HG02840 (cell line): ENCODE data around the gene NCBP3.
"Not testable (repeated sequence)": the region's sequence is repeated elsewhere in the genome, so short reads cannot be mapped to it uniquely, and the experiment has no call there.

Experiments used
- ATAC-seq: cut with Tn5 transposase; IDR thresholded peaks from one replicate; pipeline ENCODE4 v1.9.1; 2021; ENCODE audit warnings: mild to moderate bottlenecking, moderate library complexity, moderate number of reproducible peaks; ENCODE audit not compliant: unreplicated experiment, low FRiP score

Gene NCBP3

DNA sequence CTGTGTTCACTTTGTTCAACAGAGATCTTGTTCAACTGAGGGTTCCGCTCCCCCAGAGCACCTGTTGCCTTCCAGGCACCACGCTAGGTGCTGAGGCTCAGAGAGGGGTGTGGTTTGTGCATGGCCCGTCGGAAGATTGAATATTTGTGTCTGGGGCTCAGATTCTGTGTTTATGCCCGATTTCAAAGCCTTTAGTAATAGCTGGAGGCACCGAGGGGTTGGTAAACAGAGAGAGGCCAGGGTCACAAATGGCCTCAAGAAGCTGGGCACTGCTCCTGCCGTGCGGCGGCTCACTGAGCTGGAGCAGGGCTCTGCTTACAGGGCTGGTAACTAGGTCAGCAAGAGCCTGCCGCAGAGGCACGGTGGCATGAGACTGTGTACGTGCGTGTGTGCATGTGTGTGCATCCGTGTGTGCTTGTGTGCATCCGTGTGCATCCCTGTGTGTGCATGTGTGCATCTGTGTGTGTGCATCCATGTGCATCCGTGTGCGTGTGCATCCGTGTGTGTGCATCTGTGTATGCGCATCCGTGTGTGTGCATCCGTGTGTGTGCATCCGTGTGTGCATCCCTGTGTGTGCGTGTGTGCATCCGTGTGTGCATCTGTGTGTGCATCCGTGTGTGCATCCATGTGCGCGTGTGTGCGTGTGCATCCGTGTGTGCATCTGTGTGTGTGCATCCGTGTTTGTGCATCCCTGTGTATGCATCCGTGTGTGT lies 50.5 kb downstream of the NCBP3 start:
- no peak for ATAC-seq

GRCh38 chr17:3794557-3795389 lies 51.3 kb downstream of the NCBP3 start:
- no peak for ATAC-seq

GRCh38 chr17:3794152-3794551 lies 51.9 kb downstream of the NCBP3 start:
- ATAC-seq: not testable (repeated sequence)

DNA sequence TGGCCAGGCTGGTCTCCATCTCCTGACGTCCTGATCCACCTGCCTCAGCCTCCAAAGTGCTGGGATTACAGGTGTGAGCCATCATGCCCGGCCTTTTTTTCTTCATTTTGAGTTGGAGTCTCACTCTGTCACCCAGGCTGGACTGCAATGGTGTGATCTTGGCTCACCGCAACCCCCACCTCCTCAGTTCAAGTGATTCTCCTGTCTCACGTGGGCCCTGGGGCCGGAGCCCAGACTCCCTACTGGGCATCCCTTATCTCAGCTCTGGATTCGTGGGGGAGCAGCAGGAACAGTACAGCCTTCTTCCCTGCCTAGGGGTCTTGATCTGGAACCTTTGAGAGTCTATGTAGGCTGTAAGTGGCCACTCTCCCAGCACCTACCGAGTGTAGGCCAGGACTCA lies 52.8 kb downstream of the NCBP3 start:
- ATAC-seq: not testable (repeated sequence)

DNA sequence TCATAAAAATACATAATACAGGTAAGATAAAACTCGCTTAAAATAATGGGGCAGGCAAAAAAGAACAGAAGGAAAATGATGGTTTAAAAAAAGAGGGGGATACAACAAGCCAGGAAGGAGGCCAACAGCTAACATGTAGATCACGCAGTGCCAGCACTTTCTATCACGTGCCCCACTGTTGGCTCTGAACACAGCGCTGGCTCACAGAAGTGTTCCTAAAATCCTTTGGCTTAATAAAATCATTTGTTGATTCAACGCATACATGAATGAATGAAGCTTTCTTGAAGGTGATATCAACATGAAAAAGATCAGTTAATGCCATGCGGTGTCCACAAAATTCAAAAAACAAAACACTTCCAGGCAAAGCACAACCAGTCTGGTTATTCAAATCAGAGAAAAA lies 53.6 kb downstream of the NCBP3 start:
- no peak for ATAC-seq

- ATAC-seq: no peak
These were observed 57.8 kb downstream of the NCBP3 start for GRCh38 chr17:3788200-3788599.

GRCh38 chr17:3785323-3785722 lies 60.7 kb downstream of the NCBP3 start:
- not testable (repeated sequence) for ATAC-seq

GRCh38 chr17:3782751-3783150 lies 63.3 kb downstream of the NCBP3 start:
- ATAC-seq: no peak

DNA sequence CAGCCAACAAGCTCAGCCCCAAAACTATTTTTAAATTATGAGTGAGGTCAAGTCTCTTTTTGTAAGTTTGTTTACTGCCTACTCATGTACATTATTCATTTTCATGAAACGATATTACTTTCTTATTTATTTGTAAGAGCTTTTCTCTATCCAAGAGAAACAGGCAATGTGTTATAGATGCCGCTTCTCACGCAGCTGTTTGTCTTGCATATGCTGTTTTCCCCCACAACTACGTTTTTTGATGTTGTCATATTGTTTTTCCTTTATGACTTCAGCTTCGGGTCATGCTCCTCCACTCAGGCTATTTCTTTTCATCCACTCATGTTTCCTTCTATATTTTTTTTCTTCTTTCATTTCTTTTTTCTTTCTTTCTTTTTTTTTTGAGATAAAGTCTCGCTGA lies 65.1 kb downstream of the NCBP3 start:
- ATAC-seq: no peak

- no peak for ATAC-seq
These were observed 68.5 kb downstream of the NCBP3 start for GRCh38 chr17:3777366-3778120.

DNA sequence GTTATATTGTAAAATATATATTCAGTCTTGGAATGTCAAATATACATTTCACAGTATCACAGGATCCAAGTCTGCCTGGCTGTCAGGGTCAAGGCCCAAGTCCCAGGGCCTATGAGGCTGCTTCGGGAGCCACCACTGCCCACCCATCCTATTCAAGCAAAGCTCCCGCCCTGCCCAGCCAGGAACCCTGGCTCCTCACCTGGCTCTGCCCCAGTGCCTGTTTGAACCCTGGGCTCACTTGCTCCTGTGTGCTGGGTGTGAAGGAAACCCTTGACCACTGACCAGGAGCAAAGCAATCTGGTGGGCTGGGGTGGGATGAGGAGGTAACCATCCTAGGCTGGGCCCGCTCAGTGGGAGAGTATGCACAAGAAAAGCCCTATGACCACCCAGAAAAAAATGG lies 72.1 kb downstream of the NCBP3 start:
- no peak for ATAC-seq

DNA sequence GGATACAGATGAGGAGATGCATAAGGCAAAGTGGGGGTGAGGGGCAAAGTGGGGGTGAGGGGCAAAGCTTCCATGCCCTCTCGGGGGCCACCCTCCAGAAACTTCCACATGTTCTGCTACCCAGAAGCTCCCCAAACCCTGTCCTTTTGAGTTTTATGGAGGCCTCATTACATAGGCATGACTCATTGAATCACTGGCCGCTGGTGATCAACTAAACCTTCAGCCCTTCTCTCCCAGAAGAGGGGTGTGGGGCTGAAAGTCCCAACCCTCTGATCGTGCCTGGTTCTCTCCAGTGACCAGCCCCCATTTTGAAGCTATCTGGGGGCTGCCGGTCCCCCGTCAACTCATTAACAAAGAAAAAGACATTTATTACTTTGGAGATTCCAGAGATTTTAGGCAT lies 72.5 kb downstream of the NCBP3 start:
- no peak for ATAC-seq

DNA sequence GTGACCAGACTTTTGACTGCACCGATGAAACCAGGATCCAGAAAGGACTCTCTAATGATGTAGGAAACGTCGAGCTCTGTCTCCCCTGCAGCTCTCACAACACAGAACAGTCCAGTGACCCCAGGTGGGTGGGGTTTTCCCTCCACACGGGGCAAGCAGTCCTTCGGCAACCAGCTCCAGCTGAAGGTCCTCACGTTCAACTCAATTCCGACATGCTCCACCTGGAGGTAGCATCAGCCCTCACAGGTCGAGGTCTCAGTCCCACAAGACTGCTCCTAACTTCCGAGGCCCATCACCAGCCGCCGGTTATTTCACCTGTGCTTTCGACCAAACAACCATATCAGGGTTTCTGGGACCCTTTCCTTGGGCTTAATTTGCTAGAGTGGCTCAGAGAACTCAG lies 73.3 kb downstream of the NCBP3 start:
- ATAC-seq: no peak

DNA sequence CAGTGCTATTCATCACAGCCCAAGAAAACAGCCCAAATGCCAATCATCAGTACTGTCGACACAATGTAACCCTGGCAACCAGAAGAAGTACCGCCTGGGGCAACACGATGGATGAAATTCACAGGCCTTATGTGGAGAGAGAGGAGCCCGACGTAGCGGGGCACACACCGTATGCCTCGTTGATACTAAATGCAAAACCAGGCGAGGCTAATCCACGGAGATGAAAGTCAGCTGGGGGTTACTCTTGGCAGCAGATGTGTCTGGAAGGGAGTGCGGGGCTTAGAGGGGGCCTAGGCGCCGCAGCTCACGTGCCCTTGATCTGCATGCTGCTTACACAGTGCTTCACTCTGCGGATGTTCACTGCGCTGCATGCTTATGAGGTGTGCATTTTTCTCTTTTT lies 74.9 kb downstream of the NCBP3 start:
- ATAC-seq: no peak

GRCh38 chr17:3770466-3770865 lies 75.6 kb downstream of the NCBP3 start:
- no peak for ATAC-seq

DNA sequence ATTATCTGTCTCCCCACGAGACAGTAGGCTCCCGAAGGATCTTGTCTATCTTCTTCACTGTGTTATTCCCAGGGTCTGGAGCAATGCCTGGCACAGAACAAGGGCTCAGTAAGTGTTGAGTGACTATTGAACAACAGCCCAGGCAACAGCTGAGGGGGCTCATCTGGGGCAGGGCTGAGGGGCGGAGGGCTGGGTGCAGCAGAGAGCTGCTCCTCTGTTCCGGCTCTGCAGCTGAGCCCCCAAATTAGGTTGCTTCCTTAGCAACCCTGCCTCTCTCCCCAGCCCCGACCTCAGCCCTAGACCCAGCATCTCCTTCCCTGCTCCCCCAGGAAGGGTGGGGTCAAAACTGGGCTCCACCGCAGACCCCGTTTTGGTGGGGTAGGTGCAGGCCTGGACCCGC lies 77.3 kb downstream of the NCBP3 start:
- ATAC-seq: no peak

- no peak for ATAC-seq
These were observed 77.7 kb downstream of the NCBP3 start for GRCh38 chr17:3768341-3768740.

DNA sequence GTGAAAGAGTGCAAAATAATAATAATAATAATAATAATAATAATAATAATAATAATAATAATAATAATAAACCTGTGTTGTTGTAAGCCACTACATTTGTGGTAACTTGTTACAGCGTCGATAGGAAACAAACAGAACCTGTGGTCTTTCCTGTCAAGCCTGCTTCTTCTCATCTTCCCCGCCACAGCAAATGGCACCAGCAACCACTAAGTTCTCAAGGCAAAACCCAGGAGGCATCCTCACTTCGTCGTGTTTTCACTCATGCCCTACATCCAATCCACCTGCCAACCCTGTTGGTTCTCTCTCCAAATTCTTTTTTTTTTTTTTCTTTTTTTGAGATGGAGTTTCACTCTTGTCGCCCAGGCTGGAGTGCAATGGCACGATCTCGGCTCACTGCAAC lies 79.3 kb downstream of the NCBP3 start:
- ATAC-seq: no peak

DNA sequence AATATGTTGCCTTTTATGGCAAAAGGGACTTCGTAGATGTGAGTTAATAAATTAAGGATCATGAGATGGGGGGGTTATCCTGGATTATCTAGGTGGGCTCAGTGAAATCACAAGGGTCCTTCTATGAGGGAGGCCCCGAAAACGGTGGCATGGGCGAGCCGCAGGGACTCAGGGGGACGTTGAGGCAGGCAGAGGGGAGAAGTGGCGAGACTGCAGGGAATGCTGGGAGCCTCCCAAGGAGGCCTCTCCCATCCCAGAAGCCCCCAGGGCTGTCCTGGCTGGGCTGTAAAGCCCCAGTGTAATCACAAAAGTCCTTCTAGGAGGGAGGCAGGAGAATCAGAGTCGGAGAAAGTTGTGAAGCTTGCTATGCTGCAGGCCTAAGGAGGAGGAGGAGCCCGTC lies 80.1 kb downstream of the NCBP3 start:
- no peak for ATAC-seq

- ATAC-seq: no peak
These were observed 82.3 kb downstream of the NCBP3 start for GRCh38 chr17:3763777-3764170.
